ENCODE data around the gene PTPN2.
"Not testable (repeated sequence)": the region's sequence is repeated elsewhere in the genome, so short reads cannot be mapped to it uniquely, and the experiment has no call there.

PTPN2 gene

DNA sequence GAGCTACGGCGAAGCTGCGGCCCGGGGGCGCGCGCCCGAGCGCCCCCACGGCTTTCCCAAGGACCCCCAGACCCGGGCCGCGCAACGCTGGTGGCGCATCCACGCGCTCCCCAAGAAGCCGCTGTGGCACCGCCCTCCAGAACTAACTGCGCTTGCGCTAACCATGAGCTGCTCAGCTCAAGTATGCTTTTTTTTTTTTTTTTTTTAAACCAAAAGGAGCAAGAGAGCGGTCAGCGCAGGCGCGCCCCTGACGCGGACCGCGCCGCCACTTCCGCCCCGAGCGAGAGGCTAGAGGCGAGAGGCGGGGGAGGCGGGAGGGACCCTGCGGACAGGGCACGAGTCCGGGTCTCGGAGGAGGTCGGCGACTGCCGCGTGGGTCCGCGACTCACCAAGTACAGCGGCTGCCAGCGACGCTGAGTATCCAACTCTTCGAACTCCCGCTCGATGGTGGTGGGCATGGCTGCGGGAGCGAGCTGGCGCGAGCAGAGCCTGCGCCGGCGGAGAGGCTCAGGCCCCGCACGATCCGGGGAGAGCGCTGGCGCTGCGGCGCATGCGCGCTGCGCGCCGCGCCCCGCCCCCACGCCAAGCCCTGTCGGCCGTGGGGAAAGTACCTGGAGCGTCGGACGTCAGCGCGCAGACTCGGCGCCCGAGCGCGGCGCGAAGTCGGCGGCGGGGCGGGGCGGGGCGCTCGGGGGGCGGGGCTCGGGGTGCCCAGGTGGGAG, at the start of gene PTPN2:
Gene PTPN2 (minus strand): TSS at position 554 of the 722 bp plus-strand sequence. CDS start 96 bp downstream, at position 458.
- peak; percentile 98 for DNase-seq (ENCODE audit: low spot score)

DNA sequence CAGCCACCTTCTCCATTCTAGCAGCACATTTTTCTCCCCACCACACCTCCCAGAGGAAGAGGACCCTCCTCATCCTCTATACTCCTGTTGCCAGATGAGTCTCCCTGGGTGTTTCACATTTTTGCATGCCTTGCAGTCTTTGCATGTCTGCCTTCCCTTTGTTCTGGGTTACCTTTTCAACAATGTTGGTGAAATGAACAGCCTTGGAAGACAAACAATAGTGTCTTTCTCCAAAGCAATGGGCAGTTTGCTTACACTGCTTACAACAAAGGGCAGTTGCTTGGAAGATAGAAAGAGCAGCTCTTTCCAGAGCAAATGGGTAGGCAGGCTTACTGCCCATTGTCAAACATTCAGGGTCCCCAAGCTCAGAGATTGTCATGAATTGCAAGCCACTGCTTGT, 49.3 kb upstream of the PTPN2 start:
- no peak for DNase-seq (ENCODE audit: low spot score)

DNA sequence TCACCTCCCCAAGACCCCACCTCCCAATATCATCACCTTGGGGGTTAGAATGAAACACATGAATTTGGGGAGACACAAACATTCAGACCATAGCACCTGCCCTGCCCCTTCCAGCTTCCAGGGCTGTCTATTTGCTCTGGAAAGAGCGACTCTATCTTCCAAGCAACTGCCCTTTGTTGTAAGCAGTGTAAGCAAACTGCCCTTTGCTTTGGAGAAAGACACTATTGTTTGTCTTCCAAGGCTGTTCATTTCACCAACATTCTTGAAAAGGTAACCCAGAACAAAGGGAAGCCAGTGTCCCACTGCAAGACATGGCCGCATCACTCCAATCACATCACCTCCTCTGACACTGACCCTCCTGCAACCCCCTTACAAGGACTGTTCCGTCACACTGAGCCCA, 46.9 kb upstream of the PTPN2 start:
- no peak for DNase-seq (ENCODE audit: low spot score)

DNA sequence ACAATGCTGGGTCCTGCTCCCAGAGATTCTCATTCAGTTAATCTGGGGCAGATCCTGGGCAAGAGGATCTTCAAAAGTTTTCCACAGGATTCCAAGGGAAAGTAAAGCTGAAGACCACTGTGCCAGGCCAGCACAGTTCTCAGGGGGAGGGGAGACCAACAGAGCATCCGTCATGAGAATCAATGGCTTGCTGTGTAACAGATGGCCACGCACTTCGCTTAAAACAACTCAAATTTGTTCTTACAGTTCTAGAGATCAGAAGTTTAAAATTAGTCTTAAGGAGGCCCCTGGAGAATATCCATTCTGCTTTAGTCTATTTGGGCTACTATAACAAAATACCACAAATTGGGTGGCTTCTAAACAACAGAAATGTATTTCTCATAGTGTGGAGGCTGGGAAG, 46.3 kb upstream of the PTPN2 start:
- DNase-seq (ENCODE audit: low spot score), result no peak

DNA sequence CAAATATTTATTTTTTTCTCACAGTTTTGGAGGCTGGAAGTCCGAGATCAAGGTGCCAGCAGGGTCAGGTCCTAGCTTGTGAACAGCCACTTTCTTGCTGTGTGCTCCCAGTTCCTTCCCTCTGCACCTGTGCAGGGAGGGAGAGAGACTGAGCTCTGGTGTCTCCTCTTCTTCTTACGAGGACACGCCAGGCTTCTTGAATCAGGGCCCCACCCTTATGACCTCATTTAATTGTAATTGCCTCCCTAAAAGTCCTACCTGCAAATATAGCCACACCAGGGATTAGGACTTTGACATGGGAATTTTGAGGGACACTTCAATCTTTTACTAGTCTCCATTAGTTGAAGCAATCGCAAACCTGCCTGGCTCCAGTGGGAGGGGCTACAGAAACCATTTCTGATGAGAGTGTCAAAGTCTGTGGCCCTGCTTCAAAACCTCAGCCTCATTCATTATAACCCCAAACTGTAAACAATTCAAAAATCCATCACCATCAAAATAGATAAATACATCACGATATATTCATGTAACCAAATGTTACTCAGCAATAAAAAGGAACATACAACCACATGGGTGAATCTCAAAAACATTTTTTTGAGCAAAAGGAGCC, 45.5 kb upstream of the PTPN2 start:
- DNase-seq (ENCODE audit: low spot score), result no peak

DNA sequence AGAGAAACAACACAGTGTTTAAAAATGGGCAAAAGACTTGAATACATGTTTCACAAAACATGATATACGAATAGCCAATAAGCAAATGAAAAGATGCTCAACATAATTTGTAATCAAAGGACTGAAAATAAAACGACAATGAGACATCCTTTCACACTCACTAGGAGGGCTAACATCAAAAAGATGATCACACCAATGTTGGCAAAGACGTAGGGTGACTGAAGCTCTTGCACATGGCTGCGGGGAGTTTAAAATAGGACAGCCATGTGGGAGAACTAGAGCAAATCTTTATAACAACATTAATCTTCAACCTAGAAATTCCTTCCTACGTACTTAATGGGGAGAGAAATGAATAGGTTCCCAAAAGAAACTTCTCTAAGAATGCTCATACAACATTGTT, 44.6 kb upstream of the PTPN2 start:
- no peak for DNase-seq (ENCODE audit: low spot score)

DNA sequence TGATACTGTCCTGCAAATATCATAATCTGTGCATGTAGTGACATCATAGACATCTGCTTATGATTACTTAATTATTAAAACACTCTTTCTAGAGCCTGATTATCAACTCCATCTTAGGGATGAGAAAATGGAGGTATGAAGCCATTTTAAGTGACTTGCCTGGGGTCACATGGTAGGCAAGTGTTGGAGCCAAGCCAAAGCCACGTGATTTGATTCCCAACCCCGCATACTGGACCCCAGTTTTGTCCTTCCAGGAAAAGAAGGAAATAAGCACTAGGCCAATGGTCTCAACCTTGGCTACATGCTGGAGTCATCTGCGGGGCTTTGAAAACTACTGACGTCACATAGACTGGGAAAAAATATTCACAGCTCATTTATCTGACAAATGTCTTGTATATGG, 44.2 kb upstream of the PTPN2 start:
- DNase-seq (ENCODE audit: low spot score), result no peak

DNA sequence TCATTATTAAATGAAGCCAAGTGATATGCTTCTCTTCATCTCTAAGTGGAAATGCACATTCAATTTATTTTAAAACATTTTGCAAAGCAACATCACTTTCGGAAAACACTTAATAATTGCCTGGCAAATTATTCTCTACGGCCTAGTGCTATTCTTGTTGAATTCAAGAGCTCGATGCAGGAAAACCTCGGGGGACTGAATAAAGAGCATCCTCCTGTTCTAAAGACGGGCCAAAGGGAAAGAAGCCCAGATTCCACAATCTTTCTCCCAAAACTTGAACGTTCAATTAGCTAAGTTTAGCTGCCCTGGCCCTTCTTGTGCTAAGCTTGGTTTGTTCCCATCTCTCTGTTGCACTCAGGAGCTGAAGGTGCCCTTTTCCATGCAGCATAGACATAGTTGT, 40.6 kb upstream of the PTPN2 start:
- no peak for DNase-seq (ENCODE audit: low spot score)

DNA sequence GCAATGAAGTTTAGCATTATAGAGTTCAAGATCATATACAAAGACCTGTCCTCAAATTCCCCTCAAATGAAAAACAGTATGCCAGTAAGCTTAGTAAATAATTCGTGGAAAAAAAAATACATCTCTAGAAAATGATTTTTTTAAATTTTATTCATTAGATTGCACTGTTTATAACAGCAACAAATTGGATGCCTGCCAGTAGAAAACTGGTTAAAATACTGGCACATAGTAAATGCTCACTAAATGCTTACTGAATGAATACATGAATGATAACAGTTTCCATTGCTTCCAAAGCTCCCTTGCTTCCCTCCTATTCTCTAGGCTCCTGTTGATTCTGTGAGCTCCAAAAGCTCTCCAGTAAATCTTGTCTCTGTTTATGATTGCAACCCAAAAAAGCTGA, 38.2 kb upstream of the PTPN2 start:
- DNase-seq (ENCODE audit: low spot score), result no peak

DNA sequence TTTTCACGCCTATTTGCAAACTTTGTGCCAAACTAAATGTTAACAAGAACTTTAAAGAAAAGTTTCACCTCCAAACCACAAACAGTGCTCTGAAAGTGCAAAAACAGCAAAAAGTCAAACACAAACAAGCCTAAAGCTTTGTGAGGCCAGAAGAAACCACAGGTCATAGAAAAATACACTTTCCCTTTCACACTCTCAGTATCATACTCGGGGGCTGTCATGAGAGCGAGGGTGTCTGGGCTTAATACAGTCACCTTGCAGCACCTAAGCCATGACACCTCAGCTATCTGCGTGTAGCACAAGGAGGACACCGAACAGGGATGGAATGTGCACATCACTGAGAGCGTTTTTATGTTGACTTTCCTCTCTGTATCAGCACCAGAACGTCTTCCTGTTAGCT, 37.1 kb upstream of the PTPN2 start:
- no peak for DNase-seq (ENCODE audit: low spot score)

DNA sequence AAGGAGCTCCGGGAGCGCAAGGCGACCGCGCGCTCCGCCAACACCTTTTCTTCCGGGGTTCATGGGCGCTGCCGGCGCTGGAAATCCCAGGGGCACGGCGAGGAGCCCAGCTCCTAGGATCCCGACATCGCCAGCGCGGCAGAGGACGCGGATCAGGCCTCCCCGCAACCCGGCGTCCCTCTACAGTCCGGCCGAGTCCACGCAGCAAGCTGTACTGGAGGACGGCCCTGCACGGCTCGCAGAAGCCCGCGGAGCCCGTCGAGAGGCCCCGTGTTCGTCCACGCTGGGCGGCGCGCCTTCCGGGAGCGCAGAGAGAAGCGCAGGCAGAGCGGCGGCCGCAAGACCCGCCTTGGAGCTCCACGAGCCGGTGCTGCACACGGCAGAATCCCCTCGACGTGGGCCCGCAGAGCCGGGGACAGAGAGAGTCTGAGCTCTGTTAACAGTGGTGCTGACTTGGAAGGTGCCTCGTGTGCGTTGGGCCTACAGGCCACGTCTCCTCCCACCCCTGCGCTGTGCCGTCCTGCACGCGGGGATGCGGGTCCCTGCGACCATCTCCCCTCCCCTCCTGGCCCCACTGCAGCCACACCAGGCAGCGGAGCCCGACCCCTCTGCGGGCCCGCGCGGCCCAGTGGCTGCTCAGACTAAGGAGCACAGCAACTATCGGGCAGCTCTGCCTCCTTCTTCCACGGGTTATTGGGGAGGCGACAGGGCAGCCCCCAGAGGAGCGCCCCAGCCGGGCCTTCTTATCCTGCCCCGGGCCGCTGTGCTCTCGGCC, 28.1 kb upstream of the PTPN2 start:
- DNase-seq (ENCODE audit: low spot score), result no peak

DNA sequence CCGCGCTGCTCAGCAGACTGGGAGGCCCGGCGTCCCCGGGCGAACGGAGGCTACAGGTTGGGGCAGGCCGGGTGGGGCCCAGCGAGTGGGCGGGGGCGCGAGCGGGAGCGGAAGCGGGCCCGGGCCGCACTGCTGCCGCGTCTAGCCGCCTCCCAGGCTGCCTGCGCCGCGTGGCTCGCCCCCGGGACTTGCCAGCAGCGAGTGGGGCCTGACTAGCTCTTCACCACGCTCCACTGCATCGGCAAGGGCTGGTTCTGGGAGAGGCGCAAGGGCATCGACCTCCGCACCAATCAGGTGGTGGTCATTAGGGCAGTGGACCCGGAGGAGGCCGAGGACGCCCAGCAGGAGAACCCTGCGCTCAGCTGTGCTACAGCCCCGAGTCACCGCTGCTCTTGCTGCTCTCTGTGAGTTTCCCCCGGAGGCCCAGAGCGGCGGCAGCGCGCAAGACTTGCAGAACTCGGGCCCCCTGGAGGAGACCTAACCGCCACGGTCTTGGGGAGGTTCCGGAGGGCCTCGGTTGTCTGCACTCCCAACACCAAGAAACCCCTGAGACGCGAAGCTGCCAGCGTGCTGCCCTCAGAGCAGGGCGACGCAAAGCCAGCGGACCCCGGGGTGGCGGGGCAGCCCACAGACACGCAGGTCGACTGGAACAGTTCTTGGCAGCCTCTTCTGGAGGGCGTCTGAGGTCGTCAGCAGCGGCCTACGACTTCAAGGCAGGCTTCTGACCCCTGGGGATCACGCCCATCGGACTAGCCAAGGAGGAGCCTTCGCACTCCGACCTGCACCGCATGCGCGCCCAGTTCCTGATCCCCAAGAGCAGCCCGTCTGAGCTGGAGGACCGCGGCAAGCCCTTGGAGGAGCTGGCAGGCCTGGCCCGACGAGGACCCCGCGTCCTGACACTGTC, 27.2 kb upstream of the PTPN2 start:
- peak; percentile 55 for DNase-seq (ENCODE audit: low spot score)

DNA sequence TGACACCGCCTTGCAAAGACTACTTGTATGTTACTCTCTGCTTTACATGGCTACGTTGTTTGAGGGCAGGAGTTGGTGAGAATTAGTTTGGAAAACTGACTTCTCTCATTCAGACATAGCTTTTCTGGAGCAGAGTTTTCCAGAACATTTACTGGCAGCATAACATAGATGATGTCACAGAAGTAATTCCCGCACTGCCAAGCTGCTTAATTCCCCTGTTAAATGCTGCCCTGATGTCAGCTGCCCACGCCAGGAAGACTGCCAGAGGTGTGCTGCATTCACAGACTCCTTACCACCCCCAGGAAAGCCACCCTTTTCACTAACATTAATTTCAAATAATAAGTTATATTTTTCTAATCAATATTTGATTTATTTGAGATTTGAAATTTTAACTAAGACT, 24.7 kb upstream of the PTPN2 start:
- DNase-seq (ENCODE audit: low spot score), result no peak

DNA sequence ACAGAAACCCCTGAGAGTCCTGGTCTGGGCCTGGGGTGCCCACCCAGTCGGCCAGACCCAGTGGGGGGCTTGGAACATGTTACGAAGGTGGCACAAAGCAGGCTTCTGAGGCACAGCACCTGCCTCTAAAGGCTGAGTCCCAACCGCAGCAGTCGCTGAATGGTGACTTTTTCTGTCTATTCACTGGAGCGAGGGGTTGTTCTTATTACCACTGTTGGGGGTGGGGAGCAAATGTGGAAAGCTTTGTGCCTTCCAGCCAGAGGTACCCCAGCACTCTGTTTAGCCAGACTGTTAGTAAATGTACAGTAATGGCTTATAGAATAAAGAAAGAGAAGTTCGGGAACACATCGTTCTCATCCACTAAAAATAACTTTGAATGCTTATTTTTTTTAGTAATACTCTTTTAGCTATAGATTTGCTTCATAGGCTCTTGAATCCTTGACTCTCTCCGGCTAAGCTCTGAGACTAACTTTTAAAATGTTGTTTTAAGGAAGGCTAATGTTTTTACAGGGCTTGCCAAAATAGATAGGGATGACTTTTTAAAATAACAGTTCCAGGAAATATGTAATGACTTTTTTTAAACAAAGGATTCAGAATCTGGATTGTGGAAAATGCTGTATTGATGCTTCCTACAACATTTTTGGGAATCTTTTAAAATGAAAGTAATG, 23.4 kb upstream of the PTPN2 start:
- DNase-seq (ENCODE audit: low spot score), result no peak

DNA sequence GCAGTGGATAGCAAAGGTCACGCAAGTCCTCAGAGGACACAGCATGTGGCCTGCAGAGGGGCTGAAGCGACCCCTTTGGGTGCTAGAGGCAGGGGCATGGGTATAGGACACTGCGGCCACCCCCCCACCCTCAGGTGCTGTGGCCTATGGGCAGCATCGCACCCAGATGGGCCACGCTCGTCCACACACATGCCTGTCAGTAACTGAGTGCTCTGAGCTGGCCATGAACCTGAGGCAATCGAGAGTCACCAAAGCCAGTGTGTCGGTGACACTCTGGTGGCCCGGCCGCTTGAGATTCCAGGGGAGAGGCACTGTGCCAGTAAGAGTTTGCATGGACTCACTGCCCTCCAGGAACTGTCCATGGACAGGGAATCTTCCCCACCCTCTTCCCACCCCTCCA, 22.7 kb upstream of the PTPN2 start:
- no peak for DNase-seq (ENCODE audit: low spot score)

DNA sequence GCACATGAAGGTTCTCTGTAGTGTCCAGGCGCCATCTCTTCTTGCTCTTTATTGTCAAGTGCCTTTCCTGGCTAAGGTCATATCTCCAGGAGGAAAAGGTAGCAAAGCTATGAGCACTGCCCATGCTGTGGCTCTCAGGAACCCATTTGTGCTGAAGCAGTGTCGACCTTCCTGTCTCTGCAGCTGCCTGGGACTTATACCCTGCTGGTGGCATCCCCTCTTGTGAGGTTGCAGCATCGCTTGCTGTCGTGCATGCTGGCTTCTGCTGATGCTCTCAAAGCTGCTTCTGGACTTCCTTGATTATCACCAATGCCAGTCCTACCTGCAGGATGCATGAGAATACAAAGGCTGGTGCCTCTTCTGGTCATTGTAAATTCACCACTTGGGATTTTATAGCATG, 22.1 kb upstream of the PTPN2 start:
- DNase-seq (ENCODE audit: low spot score), result no peak

DNA sequence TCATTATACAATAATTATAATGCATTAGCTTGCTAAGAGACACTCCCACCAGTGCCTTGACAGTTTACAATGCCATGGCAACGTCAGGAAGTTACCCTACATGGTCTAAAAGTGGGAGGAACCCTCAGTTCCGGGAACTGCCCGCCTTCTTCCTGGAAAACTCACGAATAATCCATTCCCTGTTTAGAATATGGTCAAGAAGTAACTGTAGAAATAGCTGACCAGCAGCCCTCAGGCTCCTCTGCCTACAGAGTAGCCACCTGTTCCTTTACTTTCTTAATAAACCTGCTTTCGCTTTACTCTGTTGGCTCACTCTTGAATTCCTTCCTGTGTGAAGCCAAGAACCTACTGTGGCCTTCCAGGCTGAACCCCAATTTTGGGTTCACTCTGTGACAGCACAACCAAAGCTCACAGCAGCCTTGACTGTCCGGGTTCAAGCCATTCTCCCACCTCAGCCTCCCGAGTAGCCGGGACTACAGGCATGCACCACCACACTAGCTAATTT, 20.0 kb upstream of the PTPN2 start:
- DNase-seq (ENCODE audit: low spot score), result no peak

DNA sequence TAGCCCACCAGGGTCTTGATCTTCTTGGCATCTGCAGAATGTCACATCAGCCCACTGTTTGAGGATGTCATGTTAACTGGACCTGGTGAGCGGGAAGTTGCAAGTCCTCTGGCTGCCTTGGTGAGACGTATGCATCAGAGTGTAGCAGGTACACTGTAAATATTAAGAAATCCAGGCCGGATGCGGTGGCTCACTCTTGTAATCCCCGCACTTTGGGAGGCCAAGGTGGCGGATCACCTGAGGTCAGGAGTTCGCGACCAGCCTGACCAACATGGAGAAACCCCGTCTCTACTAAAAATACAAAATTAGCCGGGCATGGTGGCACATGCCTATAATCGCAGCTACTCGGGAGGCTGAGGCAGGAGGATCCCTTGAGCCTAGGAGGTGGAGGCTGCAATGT, 17.2 kb upstream of the PTPN2 start:
- DNase-seq (ENCODE audit: low spot score), result not testable (repeated sequence)

DNA sequence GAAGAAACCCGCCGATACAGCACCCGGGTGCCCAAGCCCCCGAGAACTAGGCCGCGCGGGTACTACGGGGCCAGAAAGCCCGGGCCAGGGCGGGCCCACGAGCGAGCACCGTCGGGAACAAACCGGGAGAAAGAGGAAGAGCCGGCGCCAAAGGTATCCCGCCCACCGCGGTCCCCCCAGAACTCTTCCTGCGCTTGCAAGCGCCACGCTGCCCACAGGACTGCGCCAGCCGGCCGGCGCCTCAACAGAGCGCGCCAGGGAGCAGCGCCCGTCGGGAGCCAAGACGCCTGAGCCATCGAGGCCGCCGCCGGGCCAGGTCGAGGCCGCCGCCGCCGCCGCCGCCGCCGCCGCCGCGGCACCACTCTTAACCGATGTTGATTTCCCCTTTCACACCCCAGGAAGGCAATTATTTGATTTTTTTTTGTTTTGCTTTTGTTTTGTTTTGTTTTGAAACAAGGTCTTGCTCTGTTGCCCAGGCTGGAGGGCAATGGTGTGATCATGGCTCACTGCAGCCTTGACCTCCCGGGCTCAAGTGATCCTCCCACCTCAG, 12.8 kb upstream of the PTPN2 start:
- not testable (repeated sequence) for DNase-seq (ENCODE audit: low spot score)

DNA sequence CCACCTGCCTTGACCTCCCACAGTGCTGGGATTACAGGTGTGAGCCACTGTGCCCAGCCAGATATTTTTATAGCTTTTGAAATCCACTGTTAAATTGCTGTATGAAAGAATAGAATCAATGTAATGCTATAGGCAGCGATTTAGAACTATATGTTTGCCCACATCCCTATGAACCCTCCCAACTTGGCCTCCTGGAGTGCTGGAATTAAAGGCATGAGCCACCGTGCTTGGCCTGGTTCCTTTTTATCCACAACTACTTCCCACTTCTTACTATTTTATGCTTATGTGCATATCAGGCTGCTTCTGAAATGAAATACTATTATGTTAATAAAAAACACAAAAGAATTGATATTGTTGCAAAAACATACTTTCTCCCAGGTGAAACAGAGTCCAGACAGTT, 11.6 kb upstream of the PTPN2 start:
- DNase-seq (ENCODE audit: low spot score), result no peak

DNA sequence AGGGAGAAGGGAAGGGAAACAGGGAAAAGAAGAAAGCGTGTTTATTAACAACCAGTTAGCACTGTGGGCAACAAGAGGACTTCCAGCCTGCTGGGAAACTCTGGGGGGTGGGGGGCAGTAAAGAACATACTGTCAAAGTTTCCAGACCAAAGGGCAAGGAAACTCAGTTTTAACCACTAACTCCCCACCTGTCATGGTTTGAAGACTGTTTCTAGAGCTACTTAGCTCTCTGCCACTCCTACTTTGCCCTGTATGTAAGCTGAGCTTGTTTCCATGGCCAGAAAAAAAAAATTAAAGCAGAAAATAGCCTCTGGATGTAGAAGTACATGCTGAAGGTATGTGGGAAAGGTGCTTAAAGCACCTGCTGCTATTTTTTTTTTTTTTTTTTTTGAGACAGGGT, 11.0 kb upstream of the PTPN2 start:
- DNase-seq (ENCODE audit: low spot score), result no peak
